AG09309 (cell line): ENCODE results near the gene OGDHL.
"Not testable (repeated sequence)": the region's sequence is repeated elsewhere in the genome, so short reads cannot be mapped to it uniquely, and the experiment has no call there.

Experiments
- DNase-seq: peaks from one replicate; pipeline ENCODE4 v3.0.0-alpha.2; 2010; ENCODE audit warnings: low read depth
- H3K4me3 ChIP-seq: 2 replicates; pipeline ENCODE4 v1.5.1; 2011; ENCODE audit warnings: mild to moderate bottlenecking, low read depth, low read length, moderate library complexity; ENCODE audit not compliant: control insufficient read depth
- CTCF ChIP-seq: IDR thresholded peaks from 2 replicates; pipeline ENCODE4 v1.5.1; 2011; ENCODE audit warnings: mild to moderate bottlenecking, low read depth, low read length, inconsistent platforms; ENCODE audit not compliant: insufficient read depth, control insufficient read depth; ENCODE audit errors: missing control alignments

The OGDHL gene

GRCh38 chr10:49735161-49735560 lies 27.0 kb downstream of the OGDHL start:
- DNase-seq: no peak
- TF ChIP-seq CTCF: no peak
- no peak overlapping the region for H3K4me3 ChIP-seq

GRCh38 chr10:49734676-49735075 lies 27.4 kb downstream of the OGDHL start:
- TF ChIP-seq CTCF: no peak
- H3K4me3 ChIP-seq: no peak overlapping the region
- no peak for DNase-seq

- DNase-seq: no peak
- no peak for TF ChIP-seq CTCF
Observed at GRCh38 chr10:49733866-49734265, 28.3 kb downstream of the OGDHL start.

GRCh38 chr10:49726593-49726992 lies 35.5 kb downstream of the OGDHL start:
- no peak overlapping the region for H3K4me3 ChIP-seq
- no peak for DNase-seq
- TF ChIP-seq CTCF: no peak

More at GRCh38 chr10:49733866-49734265, 28.3 kb downstream of the OGDHL start:
- no peak overlapping the region for H3K4me3 ChIP-seq

- not testable (repeated sequence) for H3K4me3 ChIP-seq, DNase-seq
Observed at GRCh38 chr10:49715157-49715556, 47.0 kb downstream of the OGDHL start.

GRCh38 chr10:49713266-49713665 lies 48.9 kb downstream of the OGDHL start:
- H3K4me3 ChIP-seq: no peak overlapping the region
- DNase-seq: no peak
- no peak for TF ChIP-seq CTCF

- TF ChIP-seq CTCF: no peak
- no peak for DNase-seq
- H3K4me3 ChIP-seq: no peak overlapping the region
Observed at GRCh38 chr10:49711481-49711880, 50.6 kb downstream of the OGDHL start.

GRCh38 chr10:49710966-49711365 lies 51.2 kb downstream of the OGDHL start:
- TF ChIP-seq CTCF: no peak
- no peak for DNase-seq
- no peak overlapping the region for H3K4me3 ChIP-seq
